Measurements from ENCODE around the gene CGAS. TPM values are rescaled to one million over a fixed set of nuclear protein-coding genes. Genes with fewer than 3 reads are reported as not detected.
"Not testable (repeated sequence)": the region's sequence is repeated elsewhere in the genome, so short reads cannot be mapped to it uniquely, and the experiment has no call there.

The CGAS gene
- total and polyA plus RNA-seq, 2 of the 13 experiments (the other 11 are each of a cell fraction or from before 2014, with no cell fraction given): 0.03 to 0.07 TPM

- TF ChIP-seq ZFP91 (CRISPR knock-in tag; IDR thresholded peaks at IDR 0.05; ENCODE audit: borderline replicate concordance): no peak
- no peak for TF ChIP-seq LRRFIP1 (CRISPR knock-in tag; conservative IDR thresholded peaks at IDR 0.05)
- TF ChIP-seq ZNF460 (CRISPR knock-in tag; IDR thresholded peaks at IDR 0.05; ENCODE audit: borderline replicate concordance): no peak
Measured at GRCh38 chr6:73393278-73393677, 58.8 kb downstream of the CGAS start (continued).

- peak; percentile 87 for TF ChIP-seq LCORL (IDR thresholded peaks at IDR 0.05)
- H3K4me1 ChIP-seq (ENCODE audit: insufficient read depth, low read length); H3K9me3 ChIP-seq (ENCODE audit: low read length); POLR2A ChIA-PET; H2AFZ ChIP-seq (ENCODE audit: low read length); in situ Hi-C loops (cut with HindIII; ENCODE audit: extremely low pct_ligation_motif_present, low pct_unique_long_range_greater_than_20kb); FAIRE-seq; H3K36me3 ChIP-seq (replicated peaks in 1 of 2; ENCODE audit: control insufficient read depth in 1 of 2, insufficient read depth in 2 of 2, low read length in 2 of 2); H3K4me2 ChIP-seq (ENCODE audit: low read depth, low read length); intact Hi-C loops (cut with micrococcal nuclease; ENCODE audit: unreplicated experiment); CTCF ChIA-PET (ENCODE audit: low intra/inter-chr PET ratio, low total read pairs); H3K9ac ChIP-seq (ENCODE audit: insufficient read depth, low read depth, low read length); ATAC-seq; H3K79me2 ChIP-seq (ENCODE audit: insufficient read depth, low read length); H4K20me1 ChIP-seq (ENCODE audit: insufficient read depth, low read length); DNase-seq (ENCODE audit: low spot score); H3K27me3 ChIP-seq (ENCODE audit: control insufficient read depth in 1 of 2, insufficient read depth in 2 of 2, low read length in 2 of 2); BruUV-seq (replicated peaks); H3K27ac ChIP-seq (ENCODE audit: extremely low read length, insufficient read depth, low read length); H3K4me3 ChIP-seq (replicated peaks in 1 of 3; ENCODE audit: insufficient read depth in 1 of 3, low read depth in 2 of 3, low read length in 3 of 3); TF ChIP-seq LCORL (CRISPR knock-in tag; IDR thresholded peaks at IDR 0.05): not testable (repeated sequence)
- 10% methylated on average over 4 of the region's 4 CpGs for WGBS (ENCODE audit: low lambda C conversion rate)
Measured at GRCh38 chr6:73392188-73392587, 59.9 kb downstream of the CGAS start.
